ENCODE results near the gene MYBPH. TPM values are rescaled to one million over a fixed set of nuclear protein-coding genes. Genes with fewer than 3 reads are reported as not detected.

MYBPH gene
- total and polyA plus RNA-seq, 10 of the 15 experiments (the other 5 are each of a cell fraction or from before 2014, with no cell fraction given), result 0.06 to 0.10 TPM; not detected in 8

DNA sequence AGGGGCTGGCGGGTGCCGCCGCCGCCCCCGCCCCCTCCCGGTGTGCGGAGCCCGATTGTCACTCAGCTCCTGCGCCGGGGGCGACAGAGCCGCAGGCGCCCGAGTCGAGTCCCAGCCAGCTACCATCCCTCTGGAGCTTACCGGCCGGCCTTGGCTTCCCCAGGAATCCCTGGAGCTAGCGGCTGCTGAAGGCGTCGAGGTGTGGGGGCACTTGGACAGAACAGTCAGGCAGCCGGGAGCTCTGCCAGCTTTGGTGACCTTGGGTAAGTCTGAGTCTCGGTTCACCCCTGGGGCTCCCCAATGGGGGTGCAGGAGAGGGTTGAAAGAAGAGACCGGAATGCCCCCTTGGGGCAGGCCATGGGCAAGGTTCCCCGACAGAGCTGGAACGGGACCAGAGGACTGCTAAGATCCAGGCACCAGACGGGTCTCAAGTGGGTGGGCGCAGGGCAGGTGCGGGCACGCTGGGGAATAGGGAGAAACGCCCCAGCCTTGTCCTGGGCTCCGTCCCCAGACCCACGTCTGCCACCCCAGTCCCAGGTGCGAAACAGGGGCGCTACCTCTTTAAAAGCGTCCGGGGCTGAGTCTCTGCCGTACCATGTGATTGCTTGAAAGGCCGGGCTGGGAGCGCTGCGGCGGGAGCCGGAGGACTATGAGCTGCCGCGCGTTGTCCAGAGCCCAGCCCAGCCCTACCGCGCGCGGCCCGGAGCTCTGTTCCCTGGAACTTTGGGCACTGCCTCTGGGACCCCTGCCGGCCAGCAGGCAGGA, 47.8 kb downstream of the MYBPH start, which contains the start of gene ADORA1:
TSS of gene ADORA1 (plus strand) at position 61 of the 765 bp plus-strand sequence. CDS start 1,116 bp downstream, outside the sequence.
- FAIRE-seq, result no peak
- no TSS peak for BruUV-seq (replicated peaks)
- RAD21 ChIA-PET (ENCODE audit: unreplicated experiment), result no interaction called here
- H3K9me3 ChIP-seq (replicated peaks; ENCODE audit: control insufficient read depth, insufficient read depth, low read length), result no peaks in the 10 kb centered on the region
- DNase-seq (ENCODE audit: low read depth, low spot score), result no peak
- no peak for TF ChIP-seq POLR2A (IDR thresholded peaks at IDR 0.05; ENCODE audit: low read depth, low read length)
- no peak for TF ChIP-seq WRNIP1 (IDR thresholded peaks at IDR 0.05; ENCODE audit: borderline replicate concordance, low read depth, low read length)
- TF ChIP-seq RFX5 (IDR thresholded peaks at IDR 0.05; ENCODE audit: low read depth, low read length), result no peak
- no peak for TF ChIP-seq CHD2 (IDR thresholded peaks at IDR 0.05; ENCODE audit: borderline replicate concordance, low read depth, low read length)
- TF ChIP-seq, protein P1, sequence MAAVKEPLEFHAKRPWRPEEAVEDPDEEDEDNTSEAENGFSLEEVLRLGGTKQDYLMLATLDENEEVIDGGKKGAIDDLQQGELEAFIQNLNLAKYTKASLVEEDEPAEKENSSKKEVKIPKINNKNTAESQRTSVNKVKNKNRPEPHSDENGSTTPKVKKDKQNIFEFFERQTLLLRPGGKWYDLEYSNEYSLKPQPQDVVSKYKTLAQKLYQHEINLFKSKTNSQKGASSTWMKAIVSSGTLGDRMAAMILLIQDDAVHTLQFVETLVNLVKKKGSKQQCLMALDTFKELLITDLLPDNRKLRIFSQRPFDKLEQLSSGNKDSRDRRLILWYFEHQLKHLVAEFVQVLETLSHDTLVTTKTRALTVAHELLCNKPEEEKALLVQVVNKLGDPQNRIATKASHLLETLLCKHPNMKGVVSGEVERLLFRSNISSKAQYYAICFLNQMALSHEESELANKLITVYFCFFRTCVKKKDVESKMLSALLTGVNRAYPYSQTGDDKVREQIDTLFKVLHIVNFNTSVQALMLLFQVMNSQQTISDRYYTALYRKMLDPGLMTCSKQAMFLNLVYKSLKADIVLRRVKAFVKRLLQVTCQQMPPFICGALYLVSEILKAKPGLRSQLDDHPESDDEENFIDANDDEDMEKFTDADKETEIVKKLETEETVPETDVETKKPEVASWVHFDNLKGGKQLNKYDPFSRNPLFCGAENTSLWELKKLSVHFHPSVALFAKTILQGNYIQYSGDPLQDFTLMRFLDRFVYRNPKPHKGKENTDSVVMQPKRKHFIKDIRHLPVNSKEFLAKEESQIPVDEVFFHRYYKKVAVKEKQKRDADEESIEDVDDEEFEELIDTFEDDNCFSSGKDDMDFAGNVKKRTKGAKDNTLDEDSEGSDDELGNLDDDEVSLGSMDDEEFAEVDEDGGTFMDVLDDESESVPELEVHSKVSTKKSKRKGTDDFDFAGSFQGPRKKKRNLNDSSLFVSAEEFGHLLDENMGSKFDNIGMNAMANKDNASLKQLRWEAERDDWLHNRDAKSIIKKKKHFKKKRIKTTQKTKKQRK (IDR thresholded peaks at IDR 0.05; ENCODE audit: low read depth, low read length), result no peak
- TF ChIP-seq, protein P2, sequence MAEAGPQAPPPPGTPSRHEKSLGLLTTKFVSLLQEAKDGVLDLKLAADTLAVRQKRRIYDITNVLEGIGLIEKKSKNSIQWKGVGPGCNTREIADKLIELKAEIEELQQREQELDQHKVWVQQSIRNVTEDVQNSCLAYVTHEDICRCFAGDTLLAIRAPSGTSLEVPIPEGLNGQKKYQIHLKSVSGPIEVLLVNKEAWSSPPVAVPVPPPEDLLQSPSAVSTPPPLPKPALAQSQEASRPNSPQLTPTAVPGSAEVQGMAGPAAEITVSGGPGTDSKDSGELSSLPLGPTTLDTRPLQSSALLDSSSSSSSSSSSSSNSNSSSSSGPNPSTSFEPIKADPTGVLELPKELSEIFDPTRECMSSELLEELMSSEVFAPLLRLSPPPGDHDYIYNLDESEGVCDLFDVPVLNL (IDR thresholded peaks at IDR 0.05; ENCODE audit: low read depth, low read length), result no peak
- TF ChIP-seq PAX5 (IDR thresholded peaks at IDR 0.05; ENCODE audit: borderline replicate concordance, low read depth, low read length), result no peak
- no peak for TF ChIP-seq HDAC2 (IDR thresholded peaks at IDR 0.05)
- TF ChIP-seq, protein P3, sequence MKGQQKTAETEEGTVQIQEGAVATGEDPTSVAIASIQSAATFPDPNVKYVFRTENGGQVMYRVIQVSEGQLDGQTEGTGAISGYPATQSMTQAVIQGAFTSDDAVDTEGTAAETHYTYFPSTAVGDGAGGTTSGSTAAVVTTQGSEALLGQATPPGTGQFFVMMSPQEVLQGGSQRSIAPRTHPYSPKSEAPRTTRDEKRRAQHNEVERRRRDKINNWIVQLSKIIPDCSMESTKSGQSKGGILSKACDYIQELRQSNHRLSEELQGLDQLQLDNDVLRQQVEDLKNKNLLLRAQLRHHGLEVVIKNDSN (IDR thresholded peaks at IDR 0.05; ENCODE audit: borderline replicate concordance, extremely low read length, insufficient read depth, low read depth, low read length), result no peak
- no peak for TF ChIP-seq BHLHE40 (IDR thresholded peaks at IDR 0.05; ENCODE audit: borderline replicate concordance in 1 of 2, low read depth in 2 of 2, low read length in 1 of 2)
- SMC1A ChIA-PET (ENCODE audit: uncharacterized antibody, unreplicated experiment), result no interaction called here
- in situ Hi-C loops (cut with MboI), result no loop called here
- POLR2A ChIA-PET, result no interaction called here
- peaks cover 5 to 6% of the 10 kb centered on the region in 2 experiments for H3K27me3 ChIP-seq (replicated peaks in 1 of 2; ENCODE audit: control insufficient read depth in 2 of 2, insufficient read depth in 2 of 2, low read length in 1 of 2)
- no peaks in the 10 kb centered on the region for H3K36me3 ChIP-seq (ENCODE audit: control insufficient read depth in 2 of 2, insufficient read depth in 2 of 2, low read length in 1 of 2)
- CTCF ChIA-PET, result interaction anchor here (2.1 kb wide), 1 partner anchor 88 kb away, joined by 9 read pairs; no protein-coding TSS in a partner anchor
- H2AFZ ChIP-seq (ENCODE audit: control insufficient read depth, low read depth, low read length), result no peak within 1 kb of the TSS
- no peak within 1 kb of the TSS for H3K27ac ChIP-seq (ENCODE audit: control insufficient read depth, insufficient read depth)
- H3K4me2 ChIP-seq (ENCODE audit: control insufficient read depth, insufficient read depth), result no peak within 1 kb of the TSS
- H3K79me2 ChIP-seq (ENCODE audit: control insufficient read depth, insufficient read depth, low read length), result no peaks in the 10 kb centered on the region
- no peak within 1 kb of the TSS for H3K9ac ChIP-seq (ENCODE audit: control insufficient read depth, insufficient read depth, low read length)
- peak; percentile 69 for ATAC-seq
- H4K20me1 ChIP-seq (ENCODE audit: control insufficient read depth, insufficient read depth), result no peaks in the 10 kb centered on the region
- intact Hi-C loops (cut with micrococcal nuclease; ENCODE audit: unreplicated experiment), result no loop called here
- H3K4me1 ChIP-seq (ENCODE audit: control insufficient read depth, insufficient read depth, low read length), result no peaks in the 10 kb centered on the region
- no peak within 1 kb of the TSS for H3K4me3 ChIP-seq
- WGBS (ENCODE audit: insufficient coverage, insufficient replicate concordance, low lambda C conversion rate, missing lambda C conversion rate), result 18% methylated on average over 38 of the region's 51 CpGs
